ENCODE data around the gene DENND4A.
"Not testable (repeated sequence)": the region's sequence is repeated elsewhere in the genome, so short reads cannot be mapped to it uniquely, and the experiment has no call there.

The DENND4A gene

GRCh38 chr15:65751431-65751830 lies 40.7 kb downstream of the DENND4A start:
- DNase-seq: no peak

- DNase-seq: no peak
These were observed 44.8 kb downstream of the DENND4A start for GRCh38 chr15:65747265-65747664.

GRCh38 chr15:65743637-65744252 lies 48.3 kb downstream of the DENND4A start:
- DNase-seq: no peak

GRCh38 chr15:65740148-65740547 lies 51.9 kb downstream of the DENND4A start:
- no peak for DNase-seq

GRCh38 chr15:65738649-65739048 lies 53.4 kb downstream of the DENND4A start:
- DNase-seq: no peak

GRCh38 chr15:65733599-65733998 lies 58.5 kb downstream of the DENND4A start:
- DNase-seq: not testable (repeated sequence)

GRCh38 chr15:65732698-65733097 lies 59.4 kb downstream of the DENND4A start:
- no peak for DNase-seq

- DNase-seq: no peak
These were observed 60.2 kb downstream of the DENND4A start for GRCh38 chr15:65731926-65732325.

- DNase-seq: no peak
These were observed 61.4 kb downstream of the DENND4A start for GRCh38 chr15:65730549-65731172.

- DNase-seq: no peak
These were observed 67.5 kb downstream of the DENND4A start for GRCh38 chr15:65724464-65725215.

GRCh38 chr15:65723876-65724275 lies 68.2 kb downstream of the DENND4A start:
- DNase-seq: no peak

- no peak for DNase-seq
These were observed 69.9 kb downstream of the DENND4A start for GRCh38 chr15:65722191-65722590.

- DNase-seq: no peak
These were observed 79.7 kb downstream of the DENND4A start for GRCh38 chr15:65712415-65712814.

GRCh38 chr15:65695081-65695480 lies 97.0 kb downstream of the DENND4A start:
- no peak for DNase-seq

- DNase-seq: no peak
These were observed 101.3 kb downstream of the DENND4A start for GRCh38 chr15:65690778-65691177.

- DNase-seq: no peak
These were observed 101.9 kb downstream of the DENND4A start for GRCh38 chr15:65690173-65690572.

GRCh38 chr15:65688462-65688861 lies 103.6 kb downstream of the DENND4A start:
- no peak for DNase-seq

GRCh38 chr15:65682404-65682911 lies 109.6 kb downstream of the DENND4A start:
- DNase-seq: no peak

- no peak for DNase-seq
These were observed 111.5 kb downstream of the DENND4A start for GRCh38 chr15:65680544-65680943.

- DNase-seq: no peak
These were observed 116.0 kb downstream of the DENND4A start for GRCh38 chr15:65676123-65676522.

- DNase-seq: no peak
These were observed 116.5 kb downstream of the DENND4A start for GRCh38 chr15:65675551-65675950.

- no peak for DNase-seq
These were observed 125.8 kb downstream of the DENND4A start for GRCh38 chr15:65666257-65666656.

GRCh38 chr15:65663521-65663920 lies 128.6 kb downstream of the DENND4A start:
- DNase-seq: no peak

- no peak for DNase-seq
These were observed 131.2 kb downstream of the DENND4A start for GRCh38 chr15:65660927-65661326.

All from activated CD4-positive, alpha-beta T cell treated with anti-CD3 and anti-CD28 coated beads, Interleukin-2, amount 50 U/mL, for 4 hours (primary cell).